K562 (cell line): ENCODE data around the gene ALDH1A2. TPM values are rescaled to one million over a fixed set of nuclear protein-coding genes. Genes with fewer than 3 reads are reported as not detected.

Experiments
- CBFA2T3 ChIP-seq: fragments of 450-650 bp; IDR thresholded peaks from 2 replicates; pipeline ENCODE4 v1.6.1; 2017
- FOSL1 ChIP-seq: fragments of 200-800 bp; sonication (Bioruptor generic); conservative IDR thresholded peaks from 2 replicates; pipeline ENCODE4 v1.6.1; 2016; ENCODE audit warnings: missing genetic modification characterization, missing compliant biosample characterization
- FOXM1 ChIP-seq, 2 experiments: fragments of 450-650 bp in 1 of 2; sonication (generic) in 1 of 2; formaldehyde crosslinking in 1 of 2; IDR thresholded peaks; 2 replicates each; pipeline versions ENCODE4 v1.6.1 to v1.9.0; 2017 to 2022; ENCODE audit warnings: low read depth in 2 of 2, mild to moderate bottlenecking in 2 of 2, missing genetic modification reagents in 1 of 2, moderate library complexity in 1 of 2
- FOXP4 ChIP-seq: sonication (generic); formaldehyde crosslinking; IDR thresholded peaks from 2 replicates; pipeline ENCODE4 v1.8.0; 2022; ENCODE audit warnings: mild to moderate bottlenecking, missing genetic modification reagents, borderline replicate concordance
- HDGF ChIP-seq: fragments of 450-650 bp; IDR thresholded peaks from 2 replicates; pipeline ENCODE4 v1.6.1; 2016
- HNRNPL ChIP-seq: fragments of 200-400 bp; formaldehyde crosslinking; IDR thresholded peaks from 2 replicates; pipeline ENCODE4 v1.6.1; 2017; ENCODE audit warnings: low read depth, mild to moderate bottlenecking, low read length
- IFI16 ChIP-seq: fragments of 250-450 bp; sonication (Bioruptor Pico); IDR thresholded peaks from 2 replicates; pipeline ENCODE4 v2.1.2; 2022; ENCODE audit warnings: mild to moderate bottlenecking, inconsistent platforms
- MGA ChIP-seq: fragments of 450-650 bp; IDR thresholded peaks from 2 replicates; pipeline ENCODE4 v1.6.1; 2016; ENCODE audit warnings: mild to moderate bottlenecking, moderate library complexity
- SMARCE1 ChIP-seq: fragments of 450-650 bp; IDR thresholded peaks from 2 replicates; pipeline ENCODE4 v1.7.1; 2016; ENCODE audit warnings: mild to moderate bottlenecking
- SOX6 ChIP-seq: fragments of 450-650 bp; IDR thresholded peaks from 2 replicates; pipeline ENCODE4 v1.6.1; 2014; ENCODE audit warnings: mild to moderate bottlenecking
- SREBF1 ChIP-seq: fragments of 150-350 bp; IDR thresholded peaks from 2 replicates; pipeline ENCODE4 v1.6.1; 2014; ENCODE audit warnings: antibody characterized with exemption, low read depth, low read length, borderline replicate concordance
- TCF7L2 ChIP-seq: fragments of 150-350 bp; IDR thresholded peaks from 2 replicates; pipeline ENCODE4 v1.6.1; 2016; ENCODE audit warnings: low read depth, mild to moderate bottlenecking, low read length, moderate library complexity
- TEAD1 ChIP-seq, 2 experiments: fragments of 450-650 bp in 1 of 2; sonication (generic) in 1 of 2; formaldehyde crosslinking; IDR thresholded peaks; 2 replicates each; pipeline versions ENCODE4 v1.4.0 to v1.8.0; 2020 to 2022; ENCODE audit warnings: mild to moderate bottlenecking in 2 of 2, missing genetic modification reagents in 1 of 2
- ZBTB7A ChIP-seq: IDR thresholded peaks from 2 replicates; pipeline ENCODE4 v1.6.1; 2011; ENCODE audit warnings: low read depth, mild to moderate bottlenecking, low read length, moderate library complexity, borderline replicate concordance; ENCODE audit not compliant: control insufficient read depth
- ZKSCAN3 ChIP-seq: fragments of 250-450 bp; sonication (Bioruptor Pico); IDR thresholded peaks from 2 replicates; pipeline ENCODE4 v1.4.0; 2020
- ZNF41 ChIP-seq: fragments of 250-450 bp; sonication (Bioruptor Pico); conservative IDR thresholded peaks from 2 replicates; pipeline ENCODE4 v1.4.0; 2020; ENCODE audit warnings: mild to moderate bottlenecking
- ZNF445 ChIP-seq: fragments of 250-450 bp; sonication (Bioruptor Pico); IDR thresholded peaks from 2 replicates; pipeline ENCODE4 v1.4.0; 2020; ENCODE audit warnings: low read depth, mild to moderate bottlenecking, moderate library complexity
- polyA plus RNA-seq, 8 experiments: library from polyadenylated mRNA; depleted of rRNA in 4 of 8; stranded (reverse) in 5 of 8; unstranded in 3 of 8; fragments of >200 nt; fragmentation: Nextera tagmentation in 2 of 8; fragmentation: Illumina TruSeq in 1 of 8; extraction: Ambion mirVana in 2 of 8; extraction: Trizol in 1 of 8; gene quantifications; 2 replicates each; pipeline versions ENCODE4 v1.2.1 to v1.2.3, GENCODE V29; 2011 to 2014; ENCODE audit warnings: inconsistent platforms in 1 of 8, missing spikeins in 1 of 8
- total RNA-seq, 7 experiments: library from RNA; depleted of rRNA in 6 of 7; stranded (reverse); fragments of >200 nt in 6 of 7; fragmentation: Illumina TruSeq in 2 of 7; extraction: Trizol in 2 of 7; gene quantifications; 2 replicates each; pipeline versions ENCODE4 v1.2.1 to v1.2.3, GENCODE V29; 2011 to 2021; ENCODE audit warnings: low replicate concordance in 1 of 7

The ALDH1A2 gene
- total and polyA plus RNA-seq, 9 of the 15 experiments (the other 6 are each of a cell fraction or from before 2014, with no cell fraction given), result 115 to 393 (median 333) TPM

GRCh38 chr15:58114812-58115211 is 49.3 kb upstream of the ALDH1A2 start (continued):
- TF ChIP-seq MGA (no peak), HDGF (no peak), ZNF41 (CRISPR knock-in tag) (no peak), FOXM1 (IDR thresholded peaks at IDR 0.05; ENCODE audit: low read depth) (peak; percentile 52; the same call in 1 of the 2 replicates), FOXM1 (CRISPR knock-in tag; IDR thresholded peaks at IDR 0.05; ENCODE audit: low read depth) (no peak), ZNF445 (no peak), CBFA2T3 (peak; percentile 86), FOXP4 (no peak), HNRNPL (no peak), TEAD1 (CRISPR knock-in tag; IDR thresholded peaks at IDR 0.05) (0 out of 4 replicates have a peak, but pooled peaks of 1 of the 2 experiments have one; percentile 40), ZKSCAN3 (no peak), SMARCE1 (peak; percentile 72), SREBF1 (no peak), ZBTB7A (no peak), SOX6 (peak; percentile 99), IFI16 (CRISPR knock-in tag) (no peak), FOSL1 (no peak), TCF7L2 (no peak)
